Gastrocnemius medialis (tissue), 4 donors: ENCODE data around the gene C9. TPM values are rescaled to one million over a fixed set of nuclear protein-coding genes. Genes with fewer than 3 reads are reported as not detected.

ENCODE experiments used
- ATAC-seq, 2 donors: fragments of 150-250 bp; one replicate each; pipeline ENCODE4 v1.9.1; 2016
- DNase-seq, 2 donors: peaks; one replicate each; pipeline ENCODE4 v3.0.0-alpha.2; 2019
- H3K27ac ChIP-seq, 4 donors: fragments of 200-600 bp; sonication (generic); 1 replicate in 1 of 4; 2 replicates in 3 of 4; pipeline ENCODE4 v1.5.1; 2016 to 2018; ENCODE audit warnings: mild to moderate bottlenecking in 2 of 4, moderate library complexity in 1 of 4
- H3K27me3 ChIP-seq, 3 donors: fragments of 200-600 bp; sonication (generic) in 2 of 3; 1 replicate in 1 of 3; 2 replicates in 2 of 3; pipeline versions ENCODE4 v1.5.1 to v1.6.0; 2016 to 2019; ENCODE audit warnings: mild to moderate bottlenecking in 1 of 3, moderate library complexity in 1 of 3
- H3K36me3 ChIP-seq, 2 donors: fragments of 200-600 bp; sonication (generic) in 1 of 2; one replicate each; pipeline ENCODE4 v1.5.1; 2017 to 2018
- H3K4me1 ChIP-seq, 2 donors: fragments of 200-600 bp; sonication (generic) in 1 of 2; one replicate each; pipeline ENCODE4 v1.5.1; 2016 to 2017; ENCODE audit warnings: mild to moderate bottlenecking in 2 of 2
- H3K4me3 ChIP-seq, 4 donors: fragments of 200-600 bp; sonication (generic) in 3 of 4; 1 replicate in 1 of 4; 2 replicates in 3 of 4; pipeline ENCODE4 v1.5.1; 2016 to 2019; ENCODE audit warnings: mild to moderate bottlenecking in 2 of 4
- H3K9me3 ChIP-seq, 3 donors: fragments of 200-600 bp; sonication (generic) in 2 of 3; 1 replicate in 1 of 3; 2 replicates in 2 of 3; pipeline ENCODE4 v1.5.1; 2016 to 2019
- POLR2A ChIP-seq, 2 donors: fragments of 450-650 bp; IDR thresholded peaks; one replicate each; pipeline ENCODE4 v1.6.1; 2017; ENCODE audit warnings: antibody characterized with exemption in 2 of 2, mild to moderate bottlenecking in 2 of 2, moderate library complexity in 2 of 2
- in situ Hi-C, 4 donors: fragments of 200-750 bp; cut with MboI; loops; one replicate each; pipeline versions ENCODE4 v1.15.0 to v1.8.0; 2017; ENCODE audit warnings: low sequenced_read_pairs in 4 of 4
- intact Hi-C: fragments of 100-400 bp; cut with DNase I; formaldehyde crosslinking; loops from one replicate; pipeline ENCODE4 v1.15.1; 2023; ENCODE audit warnings: low total_unique reads
- total RNA-seq, 4 donors: library from RNA; depleted of rRNA; stranded (reverse); fragments of >200 nt; gene quantifications; one replicate each; pipeline versions ENCODE4 v1.1.0 to v1.2.3, GENCODE V29; 2016
- TF ChIP-seq, protein P1 (sequence below), 5 experiments: fragments of 450-650 bp in 3 of 5; fragments of 200-600 bp in 2 of 5; sonication (generic) in 2 of 5; IDR thresholded peaks in 4 of 5; conservative IDR thresholded peaks in 1 of 5; 1 replicate in 4 of 5; 2 replicates in 1 of 5; pipeline ENCODE4 v1.5.1; 2016 to 2019; ENCODE audit warnings: antibody characterized with exemption in 5 of 5, mild to moderate bottlenecking in 3 of 5, moderate library complexity in 3 of 5

Gene C9
- total RNA-seq, 4 donors from 2014 or later = 2.6 to 5.3 TPM; not detected in 2

DNA sequence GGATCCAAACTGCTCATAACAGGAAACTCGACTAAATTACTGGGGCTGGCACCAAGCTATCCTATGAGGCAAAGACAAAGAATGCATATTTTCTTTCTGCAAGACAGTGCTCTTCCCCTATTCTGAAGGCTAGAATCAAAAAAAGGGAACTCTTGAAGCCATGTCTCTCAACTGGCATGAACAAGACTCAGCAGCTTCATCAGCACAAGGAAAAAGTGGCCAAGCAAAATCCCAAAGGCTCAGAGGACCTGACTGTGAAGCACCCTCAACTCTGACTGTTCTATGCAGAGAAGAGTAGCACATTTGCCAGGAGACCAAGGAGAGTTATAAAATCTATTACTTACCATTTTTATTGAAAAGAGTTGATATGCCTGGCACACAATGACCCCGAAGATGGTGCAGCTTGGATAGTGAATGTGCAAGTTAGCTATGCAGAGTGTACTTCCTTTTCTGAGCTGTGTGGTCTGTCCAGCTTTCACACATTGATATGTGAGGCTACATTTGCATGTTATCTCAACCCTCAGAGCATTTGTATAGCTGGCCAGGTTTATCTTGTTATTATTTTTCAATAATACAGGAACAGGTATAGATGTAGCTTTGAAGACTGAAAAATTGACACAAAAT is 94.0 kb downstream of the C9 start:
- Histone ChIP-seq H3K9me3 (no peaks in the 10 kb centered on the region), H3K36me3 (no peaks in the 10 kb centered on the region), H3K4me3 (no peak overlapping the region), H3K4me1 (no peaks in the 10 kb centered on the region), H3K27me3 (no peaks in the 10 kb centered on the region), H3K27ac (no peak overlapping the region)
- in situ Hi-C loops = no loop called here
- DNase-seq = no peak
- no peak for ATAC-seq
- intact Hi-C loops = no loop called here
- TF ChIP-seq POLR2A (IDR thresholded peaks at IDR 0.05) = no peak
- TF ChIP-seq, protein P1, sequence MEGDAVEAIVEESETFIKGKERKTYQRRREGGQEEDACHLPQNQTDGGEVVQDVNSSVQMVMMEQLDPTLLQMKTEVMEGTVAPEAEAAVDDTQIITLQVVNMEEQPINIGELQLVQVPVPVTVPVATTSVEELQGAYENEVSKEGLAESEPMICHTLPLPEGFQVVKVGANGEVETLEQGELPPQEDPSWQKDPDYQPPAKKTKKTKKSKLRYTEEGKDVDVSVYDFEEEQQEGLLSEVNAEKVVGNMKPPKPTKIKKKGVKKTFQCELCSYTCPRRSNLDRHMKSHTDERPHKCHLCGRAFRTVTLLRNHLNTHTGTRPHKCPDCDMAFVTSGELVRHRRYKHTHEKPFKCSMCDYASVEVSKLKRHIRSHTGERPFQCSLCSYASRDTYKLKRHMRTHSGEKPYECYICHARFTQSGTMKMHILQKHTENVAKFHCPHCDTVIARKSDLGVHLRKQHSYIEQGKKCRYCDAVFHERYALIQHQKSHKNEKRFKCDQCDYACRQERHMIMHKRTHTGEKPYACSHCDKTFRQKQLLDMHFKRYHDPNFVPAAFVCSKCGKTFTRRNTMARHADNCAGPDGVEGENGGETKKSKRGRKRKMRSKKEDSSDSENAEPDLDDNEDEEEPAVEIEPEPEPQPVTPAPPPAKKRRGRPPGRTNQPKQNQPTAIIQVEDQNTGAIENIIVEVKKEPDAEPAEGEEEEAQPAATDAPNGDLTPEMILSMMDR (IDR thresholded peaks at IDR 0.05 in 4 of 5, conservative IDR thresholded peaks at IDR 0.05 in 1 of 5) = no peak

GRCh38 chr5:39267186-39267585 is 97.1 kb downstream of the C9 start:
- no peaks in the 10 kb centered on the region for H3K9me3 ChIP-seq
- H3K27ac ChIP-seq = no peak overlapping the region
- no peak for ATAC-seq
- no peak overlapping the region for H3K4me3 ChIP-seq
- intact Hi-C loops (no loop called here), in situ Hi-C loops (no loop called here)
- DNase-seq = no peak
- no peaks in the 10 kb centered on the region for H3K36me3 ChIP-seq
- TF ChIP-seq, protein P1 (IDR thresholded peaks at IDR 0.05 in 4 of 5, conservative IDR thresholded peaks at IDR 0.05 in 1 of 5) = no peak
- TF ChIP-seq POLR2A (IDR thresholded peaks at IDR 0.05) = no peak
- no peaks in the 10 kb centered on the region for H3K27me3 ChIP-seq
- H3K4me1 ChIP-seq = no peaks in the 10 kb centered on the region

- intact Hi-C loops = no loop called here
- no peaks in the 10 kb centered on the region for H3K27me3 ChIP-seq
- TF ChIP-seq, protein P1 (IDR thresholded peaks at IDR 0.05 in 4 of 5, conservative IDR thresholded peaks at IDR 0.05 in 1 of 5) = no peak
- TF ChIP-seq POLR2A (IDR thresholded peaks at IDR 0.05) = no peak
- no peaks in the 10 kb centered on the region for H3K4me1 ChIP-seq
- H3K36me3 ChIP-seq = no peaks in the 10 kb centered on the region
- in situ Hi-C loops = no loop called here
- H3K4me3 ChIP-seq = no peak overlapping the region
- ATAC-seq = no peak
- no peaks in the 10 kb centered on the region for H3K9me3 ChIP-seq
- DNase-seq = no peak
- H3K27ac ChIP-seq = no peak overlapping the region
These were observed 97.9 kb downstream of the C9 start for GRCh38 chr5:39266442-39266841.

GRCh38 chr5:39264528-39264927 is 99.8 kb downstream of the C9 start:
- Histone ChIP-seq H3K27me3 (no peaks in the 10 kb centered on the region), H3K27ac (no peak overlapping the region), H3K36me3 (no peaks in the 10 kb centered on the region), H3K9me3 (no peaks in the 10 kb centered on the region), H3K4me3 (no peak overlapping the region), H3K4me1 (no peaks in the 10 kb centered on the region)
- TF ChIP-seq, protein P1 (IDR thresholded peaks at IDR 0.05 in 4 of 5, conservative IDR thresholded peaks at IDR 0.05 in 1 of 5) = no peak
- TF ChIP-seq POLR2A (IDR thresholded peaks at IDR 0.05) = no peak
- in situ Hi-C loops (no loop called here), intact Hi-C loops (no loop called here)
- DNase-seq (no peak), ATAC-seq (no peak)

DNA sequence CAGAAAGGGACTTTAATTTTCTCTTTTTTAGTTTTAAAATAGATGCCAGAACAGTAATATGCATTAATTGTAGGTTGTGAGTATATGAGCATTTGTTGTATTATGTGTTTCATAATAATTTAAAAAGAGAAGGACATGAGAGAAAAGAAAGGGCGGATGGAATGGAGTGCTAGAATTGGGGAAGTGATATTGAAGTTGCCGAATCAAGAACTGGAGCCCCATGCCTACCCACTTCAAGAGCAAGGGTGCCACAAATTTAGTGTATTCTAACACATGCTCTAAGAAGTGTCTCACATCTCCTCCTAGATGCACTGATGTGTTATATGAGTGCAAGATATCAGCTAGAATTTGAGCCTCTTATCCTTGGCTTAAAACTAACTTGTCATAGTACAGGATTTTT is 101.3 kb downstream of the C9 start:
- intact Hi-C loops = no loop called here
- H3K4me3 ChIP-seq = no peak overlapping the region
- H3K27me3 ChIP-seq = no peaks in the 10 kb centered on the region
- H3K27ac ChIP-seq = no peak overlapping the region
- no peak for TF ChIP-seq POLR2A (IDR thresholded peaks at IDR 0.05)
- TF ChIP-seq, protein P1 (IDR thresholded peaks at IDR 0.05 in 4 of 5, conservative IDR thresholded peaks at IDR 0.05 in 1 of 5) = no peak
- ATAC-seq (no peak), DNase-seq (no peak)
- no peaks in the 10 kb centered on the region for H3K36me3 ChIP-seq
- no peaks in the 10 kb centered on the region for H3K4me1 ChIP-seq
- in situ Hi-C loops = no loop called here
- no peaks in the 10 kb centered on the region for H3K9me3 ChIP-seq
